ENCODE measurements around the gene NLGN4X.

- TF ChIP-seq CTCF (conservative IDR thresholded peaks at IDR 0.05; ENCODE audit: low read depth, low read length) (no peak), EZH2 (IDR thresholded peaks at IDR 0.05; ENCODE audit: borderline replicate concordance, low read depth, low read length, poor library complexity, severe bottlenecking) (no peak)
Measured at GRCh38 chrX:5979338-5979737, 249.3 kb downstream of the NLGN4X start.
